HG03432 (cell line): ENCODE data around the gene SERINC2.

Experiments used
- ATAC-seq: cut with Tn5 transposase; IDR thresholded peaks from one replicate; pipeline ENCODE4 v1.9.1; 2021; ENCODE audit warnings: mild to moderate bottlenecking, moderate library complexity; ENCODE audit not compliant: unreplicated experiment

SERINC2 gene

GRCh38 chr1:31412205-31412604 lies 808 bp upstream of the SERINC2 start:
- no peak for ATAC-seq

- no peak for ATAC-seq
Observed at GRCh38 chr1:31413405-31414001, 490 bp downstream of the SERINC2 start.

GRCh38 chr1:31414980-31415370 lies 2.0 kb downstream of the SERINC2 start:
- ATAC-seq, result no peak

GRCh38 chr1:31415658-31416057 lies 2.6 kb downstream of the SERINC2 start:
- ATAC-seq, result no peak

GRCh38 chr1:31416101-31416736 lies 3.2 kb downstream of the SERINC2 start:
- no peak for ATAC-seq

GRCh38 chr1:31417148-31417547 lies 4.1 kb downstream of the SERINC2 start:
- no peak for ATAC-seq

- ATAC-seq, result no peak
Observed at GRCh38 chr1:31418626-31419323, 5.8 kb downstream of the SERINC2 start.

- ATAC-seq, result no peak
Observed at GRCh38 chr1:31420716-31421115, 7.7 kb downstream of the SERINC2 start.

GRCh38 chr1:31421371-31422040 lies 8.5 kb downstream of the SERINC2 start:
- ATAC-seq, result no peak

- ATAC-seq, result no peak
Observed at GRCh38 chr1:31422505-31423319, 9.7 kb downstream of the SERINC2 start.

GRCh38 chr1:31423418-31423947 lies 10.5 kb downstream of the SERINC2 start:
- ATAC-seq, result peak; percentile 83

GRCh38 chr1:31424568-31424967 lies 11.6 kb downstream of the SERINC2 start:
- no peak for ATAC-seq

- ATAC-seq, result no peak
Observed at GRCh38 chr1:31425301-31426081, 12.5 kb downstream of the SERINC2 start.

- ATAC-seq, result no peak
Observed at GRCh38 chr1:31426249-31426922, 13.4 kb downstream of the SERINC2 start.

GRCh38 chr1:31427322-31427721 lies 14.3 kb downstream of the SERINC2 start:
- no peak for ATAC-seq

- no peak for ATAC-seq
Observed at GRCh38 chr1:31428436-31429221, 15.6 kb downstream of the SERINC2 start.

GRCh38 chr1:31429583-31429982 lies 16.6 kb downstream of the SERINC2 start:
- no peak for ATAC-seq
